ENCODE data around the gene RRBP1. TPM values are rescaled to one million over a fixed set of nuclear protein-coding genes. Genes with fewer than 3 reads are reported as not detected.

The RRBP1 gene
- total RNA-seq, 1 donor from 2014 or later, result 459 TPM

DNA sequence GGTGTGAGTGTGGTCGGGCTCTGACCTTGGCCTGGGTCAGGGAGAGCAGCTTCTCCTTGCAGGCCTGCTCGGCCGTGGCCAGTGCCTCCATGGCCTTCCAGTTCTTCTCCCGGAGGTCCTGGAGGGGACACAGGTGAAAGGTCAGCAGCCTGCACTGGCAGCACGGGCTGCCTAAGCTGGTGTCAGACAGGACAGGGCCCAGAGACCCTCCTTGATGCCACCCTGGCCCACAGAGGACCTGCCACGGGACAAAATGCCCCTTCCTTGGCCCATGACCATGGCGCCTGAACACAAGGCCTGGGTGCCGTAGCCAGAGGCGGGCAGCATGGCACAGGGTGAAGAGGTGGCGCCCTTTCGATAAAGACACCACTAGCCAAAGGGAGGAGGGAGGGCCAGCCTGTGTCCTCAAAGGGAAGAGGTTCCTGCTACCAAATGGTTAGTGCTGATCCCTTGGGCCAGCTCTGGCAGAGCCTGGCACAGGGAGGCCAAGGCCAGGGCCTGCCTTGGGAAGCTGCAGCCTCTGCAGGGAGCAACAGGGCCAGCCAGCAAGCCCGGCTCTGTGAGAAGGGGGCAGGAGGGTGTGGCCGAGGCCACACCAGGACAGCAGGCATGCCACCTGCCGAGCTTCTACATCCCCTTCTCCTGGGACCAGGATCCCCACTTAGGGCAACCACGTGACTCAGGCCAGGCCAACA lies 57.3 kb downstream of the RRBP1 start:
- peaks cover 36% of the 10 kb centered on the region for H3K36me3 Mint-ChIP-seq (ENCODE audit: low read depth)
- H3K27ac Mint-ChIP-seq (ENCODE audit: unreplicated experiment), result no peak overlapping the region
- H3K27me3 Mint-ChIP-seq (ENCODE audit: low read depth), result no peaks in the 10 kb centered on the region
- no peak for TF ChIP-seq CTCF (IDR thresholded peaks at IDR 0.05)
- DNase-seq (ENCODE audit: low spot score), result peak; percentile 79
- peaks cover 7% of the 10 kb centered on the region for H3K4me1 Mint-ChIP-seq (ENCODE audit: low read depth)
- no peak overlapping the region for H3K4me3 Mint-ChIP-seq (ENCODE audit: unreplicated experiment)
- H3K9me3 Mint-ChIP-seq (ENCODE audit: low read depth), result no peaks in the 10 kb centered on the region

GRCh38 chr20:17624070-17624469 lies 58.0 kb downstream of the RRBP1 start:
- TF ChIP-seq CTCF (IDR thresholded peaks at IDR 0.05), result no peak
- Mint-ChIP-seq H3K4me3 (ENCODE audit: unreplicated experiment) (no peak overlapping the region), H3K4me1 (ENCODE audit: low read depth) (peaks cover 7% of the 10 kb centered on the region), H3K36me3 (ENCODE audit: low read depth) (peaks cover 42% of the 10 kb centered on the region), H3K27ac (ENCODE audit: unreplicated experiment) (peak overlapping the region; percentile 71), H3K9me3 (ENCODE audit: low read depth) (no peaks in the 10 kb centered on the region), H3K27me3 (ENCODE audit: low read depth) (no peaks in the 10 kb centered on the region)
- peak; percentile 77 for DNase-seq (ENCODE audit: low spot score)

- no peak for TF ChIP-seq CTCF (IDR thresholded peaks at IDR 0.05)
- Mint-ChIP-seq H3K36me3 (ENCODE audit: low read depth) (peaks cover 41% of the 10 kb centered on the region), H3K4me1 (ENCODE audit: low read depth) (peaks cover 2% of the 10 kb centered on the region), H3K27me3 (ENCODE audit: low read depth) (no peaks in the 10 kb centered on the region), H3K27ac (ENCODE audit: unreplicated experiment) (no peak overlapping the region), H3K4me3 (ENCODE audit: unreplicated experiment) (no peak overlapping the region), H3K9me3 (ENCODE audit: low read depth) (no peaks in the 10 kb centered on the region)
- peak; percentile 86 for DNase-seq (ENCODE audit: low spot score)
These were observed 59.1 kb downstream of the RRBP1 start for GRCh38 chr20:17622851-17623508.

DNA sequence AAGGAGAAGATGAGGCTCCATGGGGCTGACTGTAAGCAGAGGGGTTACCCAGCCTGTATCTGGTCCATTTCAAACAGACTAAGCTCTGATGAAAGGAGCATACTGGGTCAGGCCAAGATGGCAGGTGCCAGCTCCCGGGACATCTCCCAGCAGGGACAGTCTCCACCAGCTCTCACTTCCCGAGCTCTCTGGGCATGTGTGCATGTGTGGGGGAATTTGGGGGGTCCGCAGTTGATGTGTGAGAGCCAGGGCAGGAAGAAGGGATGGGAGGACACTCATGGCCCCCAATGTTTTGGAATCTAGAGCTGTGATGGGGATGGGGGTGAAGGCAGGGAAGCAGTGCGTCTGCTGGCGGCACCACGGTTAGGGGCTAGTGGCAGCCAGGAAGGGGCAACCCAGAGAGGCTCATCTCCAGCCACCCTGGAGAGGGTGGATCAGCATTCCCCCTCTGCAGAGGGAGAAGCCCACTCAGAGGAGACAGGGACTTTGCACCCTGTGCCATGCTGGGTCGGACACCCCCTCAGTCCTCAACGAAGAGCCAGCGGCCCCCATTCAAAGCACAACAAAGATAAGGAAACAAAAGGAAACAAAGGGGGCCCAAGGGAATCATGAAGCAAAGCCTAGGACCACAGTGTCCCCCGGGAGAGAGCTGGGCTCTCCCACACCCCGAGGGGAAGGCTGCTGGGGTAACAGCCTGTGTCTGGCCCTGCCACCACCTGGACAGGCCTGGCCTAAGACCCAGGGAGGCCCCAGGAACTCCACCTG lies 59.8 kb downstream of the RRBP1 start:
- no peaks in the 10 kb centered on the region for H3K9me3 Mint-ChIP-seq (ENCODE audit: low read depth)
- TF ChIP-seq CTCF (IDR thresholded peaks at IDR 0.05), result no peak
- H3K4me1 Mint-ChIP-seq (ENCODE audit: low read depth), result peaks cover 7% of the 10 kb centered on the region
- peak overlapping the region; percentile 17 for H3K27ac Mint-ChIP-seq (ENCODE audit: unreplicated experiment)
- DNase-seq (ENCODE audit: low spot score), result peak; percentile 56
- H3K27me3 Mint-ChIP-seq (ENCODE audit: low read depth), result no peaks in the 10 kb centered on the region
- H3K4me3 Mint-ChIP-seq (ENCODE audit: unreplicated experiment), result no peak overlapping the region
- peaks cover 45% of the 10 kb centered on the region for H3K36me3 Mint-ChIP-seq (ENCODE audit: low read depth)

- peak overlapping the region; percentile 2 for H3K27ac Mint-ChIP-seq (ENCODE audit: unreplicated experiment)
- peaks cover 44% of the 10 kb centered on the region for H3K36me3 Mint-ChIP-seq (ENCODE audit: low read depth)
- H3K27me3 Mint-ChIP-seq (ENCODE audit: low read depth), result no peaks in the 10 kb centered on the region
- H3K9me3 Mint-ChIP-seq (ENCODE audit: low read depth), result no peaks in the 10 kb centered on the region
- TF ChIP-seq CTCF (IDR thresholded peaks at IDR 0.05), result no peak
- DNase-seq (ENCODE audit: low spot score), result no peak
- no peak overlapping the region for H3K4me3 Mint-ChIP-seq (ENCODE audit: unreplicated experiment)
- H3K4me1 Mint-ChIP-seq (ENCODE audit: low read depth), result peaks cover 7% of the 10 kb centered on the region
These were observed 60.6 kb downstream of the RRBP1 start for GRCh38 chr20:17621229-17621968.
